Lower leg skin (tissue), 4 donors: ENCODE data around the gene KRT1. TPM values are rescaled to one million over a fixed set of nuclear protein-coding genes. Genes with fewer than 3 reads are reported as not detected.

Experiments used
- DNase-seq, 2 donors: peaks; one replicate each; pipeline ENCODE4 v3.0.0-alpha.2; 2019; ENCODE audit warnings: low spot score in 2 of 2
- H3K4me3 ChIP-seq: fragments of 200-600 bp; sonication (generic); 2 replicates; pipeline ENCODE4 v1.5.1; 2017; ENCODE audit warnings: mild to moderate bottlenecking, low read depth; ENCODE audit not compliant: poor library complexity, severe bottlenecking
- CTCF ChIP-seq, 3 donors: fragments of 450-650 bp; IDR thresholded peaks; one replicate each; pipeline ENCODE4 v1.5.1; 2016; ENCODE audit warnings: antibody characterized with exemption in 3 of 3, mild to moderate bottlenecking in 3 of 3, moderate library complexity in 2 of 3
- POLR2A ChIP-seq, 2 donors: fragments of 450-650 bp; IDR thresholded peaks; one replicate each; pipeline ENCODE4 v1.6.1; 2016 to 2017; ENCODE audit warnings: antibody characterized with exemption in 2 of 2, mild to moderate bottlenecking in 1 of 2, moderate library complexity in 1 of 2
- WGBS, 2 donors: methylation state at CpG; one replicate each; pipeline ENCODE4 v1.1.5; 2018; 5-methylcytosine and 5-hydroxymethylcytosine counted together
- intact Hi-C: fragments of 100-400 bp; cut with DNase I; formaldehyde crosslinking; loops from one replicate; pipeline ENCODE4 v1.15.0; 2023; ENCODE audit warnings: low total_unique reads
- total RNA-seq, 4 donors: library from RNA; depleted of rRNA; stranded (reverse); fragments of >200 nt; gene quantifications; one replicate each; pipeline ENCODE4 v1.1.0, GENCODE V29; 2016

Gene KRT1
- total RNA-seq, 4 donors from 2014 or later, result 5,671 to 8,911 (median 6,268) TPM

DNA sequence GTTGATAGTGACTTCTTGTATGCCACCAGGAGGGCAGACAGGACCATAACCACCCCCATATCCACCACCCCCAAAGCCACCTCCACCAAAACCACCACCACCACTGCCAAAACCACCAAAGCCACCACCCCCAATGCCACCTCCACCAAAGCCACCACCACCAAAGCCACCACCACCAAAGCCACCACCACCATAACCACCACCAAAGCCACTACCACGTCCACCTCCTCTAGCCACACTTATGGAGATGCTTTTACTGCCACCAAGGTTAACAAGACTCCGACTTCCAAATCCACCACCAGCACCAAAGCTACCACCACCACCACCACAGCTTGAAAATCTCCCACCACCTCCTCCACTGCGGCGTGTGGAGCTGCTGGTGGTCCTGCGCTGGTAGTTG lies 332 bp downstream of the KRT1 start:
- 87 to 98% methylated on average over 5 of the region's 5 CpGs for WGBS, 2 donors
- no peak overlapping the region for H3K4me3 ChIP-seq
- intact Hi-C loops, result loop anchor here (10.0 kb wide), 1 partner anchor 185 kb away; no protein-coding TSS in a partner anchor
- TF ChIP-seq CTCF (IDR thresholded peaks at IDR 0.05) (no peak), POLR2A (IDR thresholded peaks at IDR 0.05) (no peak)
- no peak for DNase-seq

DNA sequence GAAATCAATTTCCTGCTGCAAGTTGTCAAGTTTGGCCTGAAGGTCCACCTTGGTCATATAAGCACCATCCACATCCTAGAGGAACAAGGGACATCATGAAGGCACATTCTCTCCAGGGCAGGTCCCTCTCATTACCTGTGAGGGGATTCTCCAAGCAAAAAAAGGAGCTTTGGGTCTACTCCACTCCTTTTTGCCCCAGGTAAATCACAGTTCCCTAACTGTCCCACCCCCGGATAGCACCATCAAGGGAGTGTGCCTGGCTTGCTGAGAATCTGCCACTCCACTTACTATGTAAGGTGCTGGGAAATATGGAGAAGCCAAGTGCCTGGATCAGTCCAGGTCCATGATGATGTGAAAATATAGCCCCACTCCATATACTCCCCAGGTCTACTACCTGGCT lies 2.5 kb downstream of the KRT1 start:
- TF ChIP-seq POLR2A (IDR thresholded peaks at IDR 0.05), result no peak
- TF ChIP-seq CTCF (IDR thresholded peaks at IDR 0.05), result no peak
- intact Hi-C loops, result no loop called here
- 73 to 76% methylated on average over 1 of the region's 1 CpG for WGBS, 2 donors
- DNase-seq, result no peak
- H3K4me3 ChIP-seq, result peak overlapping the region; percentile 7

DNA sequence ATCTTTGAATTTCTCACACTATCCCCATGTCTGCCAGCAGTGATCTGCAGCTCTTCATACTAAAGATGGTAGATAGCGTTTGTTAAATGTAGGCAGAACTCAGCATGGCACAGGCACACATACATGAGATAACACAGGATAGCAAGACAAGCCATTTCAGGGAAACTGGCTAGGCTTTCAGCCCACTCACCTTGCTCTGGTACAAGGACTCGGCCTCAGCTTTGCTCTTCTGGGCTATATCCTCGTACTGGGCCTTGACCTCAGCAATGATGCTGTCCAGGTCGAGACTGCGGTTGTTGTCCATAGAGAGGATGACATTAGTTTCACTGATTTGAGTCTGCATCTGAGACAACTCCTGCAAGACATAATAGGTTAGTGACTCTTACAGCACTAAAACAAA lies 3.1 kb downstream of the KRT1 start:
- 85 to 88% methylated on average over 5 of the region's 5 CpGs for WGBS, 2 donors

GRCh38 chr12:52676163-52676562 lies 4.0 kb downstream of the KRT1 start:
- no peak overlapping the region for H3K4me3 ChIP-seq
- no peak for DNase-seq
- WGBS, 2 donors, result 88 to 92% methylated on average over 7 of the region's 7 CpGs
- intact Hi-C loops, result no loop called here
- TF ChIP-seq CTCF (IDR thresholded peaks at IDR 0.05) (no peak), POLR2A (IDR thresholded peaks at IDR 0.05) (no peak)

More for the DNA sequence above, 3.1 kb downstream of the KRT1 start:
- DNase-seq, result no peak
- intact Hi-C loops, result no loop called here
- no peak for TF ChIP-seq CTCF (IDR thresholded peaks at IDR 0.05)
- TF ChIP-seq POLR2A (IDR thresholded peaks at IDR 0.05), result no peak
- no peak overlapping the region for H3K4me3 ChIP-seq

DNA sequence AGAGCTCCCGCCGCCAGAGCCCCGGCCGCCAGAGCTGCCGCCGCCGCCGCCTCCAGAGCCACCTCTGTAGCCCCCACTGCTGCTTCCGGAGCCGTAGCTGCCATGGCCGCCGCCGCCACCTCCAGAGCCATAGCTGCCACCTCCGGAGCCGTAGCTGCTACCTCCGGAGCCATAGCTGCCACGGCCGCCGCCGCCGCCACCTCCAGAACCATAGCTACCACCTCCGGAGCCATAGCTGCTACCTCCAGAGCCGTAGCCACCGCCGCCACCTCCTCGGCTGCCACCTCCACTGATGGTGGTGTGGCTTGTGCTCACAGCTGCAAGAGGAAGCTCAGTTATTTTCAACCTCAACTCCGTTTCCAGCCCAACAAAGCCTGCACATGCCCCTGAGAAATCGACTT lies 4.9 kb downstream of the KRT1 start:
- no peak for DNase-seq
- intact Hi-C loops, result no loop called here

More for the DNA sequence above, 4.9 kb downstream of the KRT1 start:
- no peak overlapping the region for H3K4me3 ChIP-seq
- TF ChIP-seq POLR2A (IDR thresholded peaks at IDR 0.05) (no peak), CTCF (IDR thresholded peaks at IDR 0.05) (no peak)
- WGBS, 2 donors, result 95% methylated on average over 23 to 28 of the region's 28 CpGs
